Small intestine (tissue), 7 donors: ENCODE results near the gene MIX23. TPM values are rescaled to one million over a fixed set of nuclear protein-coding genes. Genes with fewer than 3 reads are reported as not detected.

Experiments
- DNase-seq, 2 donors: peaks; one replicate each; pipeline versions ENCODE4 v3.0.0 to v3.0.0-alpha.2; 2013
- FAIRE-seq: peaks from 2 replicates; lab custom pipeline; 2012; peaks lifted over from hg19 to GRCh38; lab: Jason Lieb, UNC
- H3K27ac ChIP-seq, 3 donors: one replicate each; pipeline ENCODE4 v1.5.1; 2013; ENCODE audit warnings: low read length in 2 of 3, mild to moderate bottlenecking in 2 of 3, control low read depth in 1 of 3, inconsistent platforms in 1 of 3, low read depth in 1 of 3, moderate library complexity in 1 of 3
- H3K27me3 ChIP-seq, 3 donors: one replicate each; pipeline ENCODE4 v1.6.1; 2013; ENCODE audit warnings: low read length in 3 of 3, inconsistent platforms in 1 of 3; ENCODE audit not compliant: control insufficient read depth in 3 of 3, insufficient read depth in 3 of 3
- H3K36me3 ChIP-seq, 3 donors: one replicate each; pipeline ENCODE4 v1.6.1; 2013; ENCODE audit warnings: low read length in 3 of 3, inconsistent platforms in 1 of 3, low read depth in 1 of 3, mild to moderate bottlenecking in 1 of 3, moderate library complexity in 1 of 3; ENCODE audit not compliant: control insufficient read depth in 3 of 3, insufficient read depth in 2 of 3
- H3K4me1 ChIP-seq, 3 donors: one replicate each; pipeline ENCODE4 v1.6.1; 2013; ENCODE audit warnings: low read length in 2 of 3, inconsistent platforms in 1 of 3, low read depth in 1 of 3, mild to moderate bottlenecking in 1 of 3, moderate library complexity in 1 of 3; ENCODE audit not compliant: control insufficient read depth in 3 of 3, insufficient read depth in 2 of 3
- H3K4me3 ChIP-seq, 3 donors: one replicate each; pipeline ENCODE4 v1.5.1; 2013; ENCODE audit warnings: low read length in 3 of 3, control low read depth in 1 of 3, inconsistent platforms in 1 of 3, low read depth in 1 of 3, mild to moderate bottlenecking in 1 of 3, moderate library complexity in 1 of 3
- H3K9me3 ChIP-seq, 2 donors: one replicate each; pipeline ENCODE4 v1.6.1; 2013; ENCODE audit warnings: low read depth in 1 of 2, low read length in 1 of 2; ENCODE audit not compliant: control insufficient read depth in 2 of 2, insufficient read depth in 1 of 2
- WGBS, 3 donors: extraction: QIAGEN DNeasy Blood & Tissue Kit; methylation state at CpG; one replicate each; pipeline ENCODE4 v1.1.7; 2013; 5-methylcytosine and 5-hydroxymethylcytosine counted together
- polyA plus RNA-seq, 4 donors: library from polyadenylated mRNA; stranded (reverse) in 3 of 4; unstranded in 1 of 4; fragments of 200-250 nt in 3 of 4; fragments of 120-200 nt in 1 of 4; gene quantifications; one replicate each; pipeline versions ENCODE4 v1.2.1 to v1.2.3, GENCODE V29; 2013
- donor health status: healthy with polysubstance abuse.
- donor health status: control.
- donor health status: control.
- donor health status: Bipolar disorder and iron deficiency.
- donor health status: healthy.

MIX23 gene
- polyA plus RNA-seq, 4 donors, result 29.2 to 53.0 (median 45.8) TPM

DNA sequence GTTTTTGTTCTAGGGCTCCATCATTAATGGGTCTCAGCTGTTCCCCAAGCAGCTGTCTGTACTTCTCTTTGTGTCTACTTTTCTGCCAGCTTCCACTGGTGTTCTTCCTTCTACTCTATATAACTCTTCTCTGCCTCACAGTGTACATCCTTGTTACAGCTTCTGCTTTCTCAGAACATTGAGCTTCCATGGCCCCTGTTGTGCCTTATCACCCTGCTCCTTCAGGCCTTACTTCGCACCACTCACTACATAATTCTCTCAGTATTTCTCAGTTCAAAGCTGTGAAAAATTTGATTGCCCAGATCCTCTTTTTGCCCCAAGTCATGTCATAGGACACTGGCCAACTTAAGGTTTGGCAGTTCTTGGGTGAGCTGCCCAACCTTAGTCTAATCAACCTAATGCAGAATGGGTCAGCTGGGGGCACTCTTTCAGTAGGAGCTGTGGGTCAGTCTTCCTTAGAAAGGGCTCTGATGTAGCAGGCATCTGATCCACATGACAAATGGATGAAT is 29.1 kb downstream of the MIX23 start:
- WGBS, 3 donors, result 93 to 97% (median 94%) methylated on average over 1 of the region's 1 CpG
- Histone ChIP-seq H3K36me3 (peaks cover 0 to 8% (median 0%) of the 10 kb centered on the region in 3 donors), H3K4me3 (no peak overlapping the region), H3K27me3 (no peaks in the 10 kb centered on the region), H3K9me3 (no peaks in the 10 kb centered on the region), H3K27ac (no peak overlapping the region), H3K4me1 (no peaks in the 10 kb centered on the region)
- DNase-seq (no peak), FAIRE-seq (no peak)

GRCh38 chr3:122353215-122353614 is 29.8 kb downstream of the MIX23 start:
- Histone ChIP-seq H3K36me3 (peaks cover 0 to 4% (median 0%) of the 10 kb centered on the region in 3 donors), H3K27me3 (no peaks in the 10 kb centered on the region), H3K27ac (no peak overlapping the region), H3K4me1 (no peaks in the 10 kb centered on the region), H3K9me3 (no peaks in the 10 kb centered on the region), H3K4me3 (no peak overlapping the region)
- no peak for FAIRE-seq
- 69 to 76% (median 74%) methylated on average over 2 of the region's 2 CpGs for WGBS, 3 donors
- DNase-seq, result no peak

DNA sequence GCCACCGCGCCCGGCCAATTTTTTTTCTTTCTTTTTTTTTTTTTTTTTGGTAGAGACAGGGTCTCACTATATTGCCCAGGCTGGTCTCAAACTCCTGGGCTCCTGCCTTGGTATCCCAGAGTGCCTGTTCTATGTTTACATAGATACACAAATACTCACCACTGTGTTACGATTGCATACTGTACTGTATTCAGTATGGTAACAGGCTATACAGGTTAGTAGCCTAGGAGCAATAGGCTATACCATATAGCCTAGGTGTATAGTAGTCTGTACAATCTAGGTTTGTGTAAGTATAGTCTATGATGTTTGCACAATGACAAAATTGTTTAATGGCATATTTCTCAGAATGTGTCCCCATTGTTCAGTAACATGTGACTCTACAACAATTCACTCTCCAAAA is 31.4 kb downstream of the MIX23 start:
- Histone ChIP-seq H3K9me3 (peaks cover 0 to 4% of the 10 kb centered on the region in 2 donors), H3K4me1 (no peaks in the 10 kb centered on the region), H3K4me3 (no peak overlapping the region), H3K36me3 (no peaks in the 10 kb centered on the region), H3K27ac (no peak overlapping the region), H3K27me3 (peaks cover 0 to 2% (median 0%) of the 10 kb centered on the region in 3 donors)
- DNase-seq (no peak), FAIRE-seq (no peak)
- 89 to 95% (median 94%) methylated on average over 4 of the region's 4 CpGs for WGBS, 3 donors

DNA sequence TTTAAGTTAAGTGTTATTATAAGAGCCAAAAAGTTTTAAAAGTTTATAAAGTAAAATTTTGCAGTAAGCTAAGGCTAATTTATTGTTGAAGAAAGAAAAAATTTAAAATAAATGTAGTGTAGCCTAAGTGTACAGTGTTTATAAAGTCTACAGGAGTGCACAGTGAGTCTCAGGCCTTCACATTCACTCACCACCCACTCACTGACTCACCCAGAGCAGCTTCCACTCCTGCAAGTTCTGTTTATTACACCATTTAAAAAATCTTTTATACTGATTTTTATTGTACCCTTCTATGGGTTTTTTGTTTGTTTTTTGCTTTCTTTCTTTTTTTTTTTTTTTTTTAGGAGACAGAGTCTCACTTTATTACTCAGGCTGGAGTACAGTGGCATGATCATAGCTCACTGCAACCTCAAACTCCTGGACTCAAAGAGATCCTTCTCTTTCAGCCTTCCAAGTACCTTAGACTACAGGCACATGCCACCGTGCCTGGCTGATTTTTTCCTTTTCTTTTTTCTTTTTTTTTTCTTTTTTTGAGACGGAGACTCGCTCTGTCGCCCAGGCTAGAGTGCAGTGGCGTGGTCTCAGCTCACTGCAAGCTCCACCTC is 32.1 kb downstream of the MIX23 start:
- H3K27ac ChIP-seq, result no peak overlapping the region

DNA sequence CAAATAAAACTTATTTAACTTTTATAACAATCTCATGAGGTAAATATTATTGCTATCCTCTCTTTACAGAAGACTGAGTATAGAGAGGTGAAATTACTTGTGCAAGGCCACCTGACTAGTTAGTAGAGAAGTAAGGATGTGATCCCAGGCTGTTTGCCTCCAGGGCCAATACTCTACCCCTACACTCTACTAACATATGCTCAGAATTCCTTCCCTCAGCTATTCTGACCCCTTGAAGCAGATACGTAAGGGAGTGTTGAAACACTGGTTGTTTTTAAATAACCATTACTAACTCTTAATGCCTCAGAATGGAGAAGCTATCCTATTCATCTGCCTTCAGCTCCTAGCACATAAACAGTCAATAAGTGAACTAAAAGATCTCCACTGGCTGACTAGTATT is 33.9 kb downstream of the MIX23 start:
- peaks cover 0 to 4% of the 10 kb centered on the region in 2 donors for H3K9me3 ChIP-seq
- H3K27me3 ChIP-seq, result peaks cover 0 to 2% (median 0%) of the 10 kb centered on the region in 3 donors
- no peak for DNase-seq
- whole genome bisulfite sequencing, 3 donors, result 85 to 97% (median 96%) methylated on average over 1 of the region's 1 CpG
- H3K4me1 ChIP-seq, result no peaks in the 10 kb centered on the region
- no peak overlapping the region for H3K4me3 ChIP-seq
- no peak for FAIRE-seq
- no peaks in the 10 kb centered on the region for H3K36me3 ChIP-seq
- H3K27ac ChIP-seq, result no peak overlapping the region

More for the DNA sequence above, 32.1 kb downstream of the MIX23 start:
- no peak for FAIRE-seq
- peaks cover 0 to 2% (median 0%) of the 10 kb centered on the region in 3 donors for H3K27me3 ChIP-seq
- no peak for DNase-seq
- H3K36me3 ChIP-seq, result no peaks in the 10 kb centered on the region
- H3K9me3 ChIP-seq, result peaks cover 0 to 4% of the 10 kb centered on the region in 2 donors
- WGBS, 3 donors, result 79 to 85% (median 82%) methylated on average over 5 of the region's 5 CpGs
- no peaks in the 10 kb centered on the region for H3K4me1 ChIP-seq
- no peak overlapping the region for H3K4me3 ChIP-seq

- Histone ChIP-seq H3K27me3 (peaks cover 0 to 2% (median 0%) of the 10 kb centered on the region in 3 donors), H3K9me3 (peaks cover 0 to 4% of the 10 kb centered on the region in 2 donors), H3K4me1 (no peaks in the 10 kb centered on the region), H3K36me3 (no peaks in the 10 kb centered on the region), H3K4me3 (no peak overlapping the region), H3K27ac (no peak overlapping the region)
- DNase-seq, result no peak
- no peak for FAIRE-seq
- WGBS, 3 donors, result 77 to 82% (median 80%) methylated on average over 2 of the region's 2 CpGs
These were observed 39.4 kb downstream of the MIX23 start for GRCh38 chr3:122343654-122344053.

- Histone ChIP-seq H3K27ac (no peak overlapping the region), H3K4me1 (no peaks in the 10 kb centered on the region), H3K9me3 (peaks cover 0 to 1% of the 10 kb centered on the region in 2 donors), H3K36me3 (no peaks in the 10 kb centered on the region), H3K27me3 (peaks cover 0 to 2% (median 0%) of the 10 kb centered on the region in 3 donors), H3K4me3 (no peak overlapping the region)
- no peak for FAIRE-seq
- DNase-seq, result no peak
- WGBS, 3 donors, result 78 to 84% (median 79%) methylated on average over 1 of the region's 1 CpG
These were observed 40.2 kb downstream of the MIX23 start for GRCh38 chr3:122342803-122343202.

DNA sequence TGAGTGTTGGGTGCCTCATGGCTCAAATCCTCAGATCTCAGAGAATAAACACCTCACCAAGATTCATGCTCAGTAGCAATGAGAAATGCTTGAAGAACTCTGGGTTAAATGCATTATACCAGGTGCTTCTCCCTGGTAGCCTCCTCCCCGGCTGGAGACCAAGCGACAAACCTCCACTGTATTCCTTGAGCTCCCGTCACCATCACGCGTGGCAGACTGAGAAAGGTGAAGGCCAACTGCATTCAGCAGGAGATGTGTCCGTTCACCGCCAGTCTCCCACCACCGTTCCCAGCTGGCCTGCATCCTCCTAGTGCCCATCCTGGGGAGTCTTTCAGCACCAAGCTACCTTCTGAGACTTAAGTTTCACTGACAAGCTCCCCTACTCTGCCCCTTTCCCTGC is 50.5 kb downstream of the MIX23 start:
- Histone ChIP-seq H3K27ac (no peak overlapping the region), H3K4me3 (no peak overlapping the region), H3K36me3 (no peaks in the 10 kb centered on the region), H3K4me1 (no peaks in the 10 kb centered on the region), H3K9me3 (no peaks in the 10 kb centered on the region), H3K27me3 (peaks cover 0 to 3% (median 0%) of the 10 kb centered on the region in 3 donors)
- FAIRE-seq, result no peak
- WGBS, 3 donors, result 86 to 95% (median 95%) methylated on average over 8 of the region's 8 CpGs
- DNase-seq, result no peak
